ENCODE results near the gene PARD3.
A peak's percentile ranks its signal among the peaks of the same experiment; 100 is the strongest.
"Not testable (repeated sequence)": the region's sequence is repeated elsewhere in the genome, so short reads cannot be mapped to it uniquely, and the experiment has no call there.

PARD3 gene

DNA sequence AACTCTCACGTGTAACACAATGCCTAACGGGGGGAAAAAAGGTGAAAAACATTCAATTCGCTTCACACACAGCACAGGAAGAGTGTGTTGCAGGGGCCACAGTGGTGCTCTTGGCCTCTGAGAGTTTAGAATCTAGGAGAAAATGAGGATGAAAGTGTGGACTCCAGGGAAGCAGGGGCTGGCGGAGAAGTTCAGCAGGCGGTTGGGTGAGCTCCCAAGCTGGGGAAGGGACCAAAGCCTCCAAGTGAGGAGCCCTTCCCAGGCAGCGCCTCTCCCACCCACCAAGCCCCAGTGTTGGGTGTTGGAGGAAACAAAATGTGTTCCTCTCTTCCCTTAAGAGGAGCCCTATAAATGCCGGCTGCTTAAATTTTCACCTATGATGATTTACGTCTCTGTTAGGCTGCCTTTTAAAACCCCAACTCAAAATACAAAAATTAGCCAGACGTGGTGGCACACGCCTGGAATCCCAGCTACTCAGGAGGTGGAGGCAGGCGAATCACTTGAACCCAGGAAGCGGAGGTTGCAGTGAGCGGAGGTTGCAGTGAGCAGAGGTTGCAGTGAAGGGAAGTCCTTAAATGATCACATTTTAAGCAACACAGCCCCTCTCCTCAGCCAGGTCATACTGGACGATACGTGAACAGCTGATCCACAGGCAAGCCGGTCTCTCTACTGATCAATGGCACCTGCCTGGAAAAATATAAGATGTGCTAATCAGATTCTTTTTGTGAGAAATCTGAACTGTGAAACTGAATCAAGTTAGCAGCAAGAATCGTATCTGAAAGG lies 735.2 kb downstream of the PARD3 start:
- no peak overlapping the region for H3K4me3 ChIP-seq (ENCODE audit: low read depth, low read length)
- TF ChIP-seq, protein P1, sequence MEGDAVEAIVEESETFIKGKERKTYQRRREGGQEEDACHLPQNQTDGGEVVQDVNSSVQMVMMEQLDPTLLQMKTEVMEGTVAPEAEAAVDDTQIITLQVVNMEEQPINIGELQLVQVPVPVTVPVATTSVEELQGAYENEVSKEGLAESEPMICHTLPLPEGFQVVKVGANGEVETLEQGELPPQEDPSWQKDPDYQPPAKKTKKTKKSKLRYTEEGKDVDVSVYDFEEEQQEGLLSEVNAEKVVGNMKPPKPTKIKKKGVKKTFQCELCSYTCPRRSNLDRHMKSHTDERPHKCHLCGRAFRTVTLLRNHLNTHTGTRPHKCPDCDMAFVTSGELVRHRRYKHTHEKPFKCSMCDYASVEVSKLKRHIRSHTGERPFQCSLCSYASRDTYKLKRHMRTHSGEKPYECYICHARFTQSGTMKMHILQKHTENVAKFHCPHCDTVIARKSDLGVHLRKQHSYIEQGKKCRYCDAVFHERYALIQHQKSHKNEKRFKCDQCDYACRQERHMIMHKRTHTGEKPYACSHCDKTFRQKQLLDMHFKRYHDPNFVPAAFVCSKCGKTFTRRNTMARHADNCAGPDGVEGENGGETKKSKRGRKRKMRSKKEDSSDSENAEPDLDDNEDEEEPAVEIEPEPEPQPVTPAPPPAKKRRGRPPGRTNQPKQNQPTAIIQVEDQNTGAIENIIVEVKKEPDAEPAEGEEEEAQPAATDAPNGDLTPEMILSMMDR (IDR thresholded peaks at IDR 0.05; ENCODE audit: low read depth, low read length), result no peak
- no peak for DNase-seq (ENCODE audit: low read depth, low spot score)
- in situ Hi-C loops (cut with HindIII; ENCODE audit: low sequenced_read_pairs), result no loop called here

- in situ Hi-C loops (cut with HindIII; ENCODE audit: low sequenced_read_pairs), result no loop called here
- DNase-seq (ENCODE audit: low read depth, low spot score), result peak; percentile 59
- H3K4me3 ChIP-seq (ENCODE audit: low read depth, low read length), result no peak overlapping the region
- TF ChIP-seq, protein P1 (IDR thresholded peaks at IDR 0.05; ENCODE audit: low read depth, low read length), result no peak
Measured at GRCh38 chr10:34078745-34079470, 736.2 kb downstream of the PARD3 start.

DNA sequence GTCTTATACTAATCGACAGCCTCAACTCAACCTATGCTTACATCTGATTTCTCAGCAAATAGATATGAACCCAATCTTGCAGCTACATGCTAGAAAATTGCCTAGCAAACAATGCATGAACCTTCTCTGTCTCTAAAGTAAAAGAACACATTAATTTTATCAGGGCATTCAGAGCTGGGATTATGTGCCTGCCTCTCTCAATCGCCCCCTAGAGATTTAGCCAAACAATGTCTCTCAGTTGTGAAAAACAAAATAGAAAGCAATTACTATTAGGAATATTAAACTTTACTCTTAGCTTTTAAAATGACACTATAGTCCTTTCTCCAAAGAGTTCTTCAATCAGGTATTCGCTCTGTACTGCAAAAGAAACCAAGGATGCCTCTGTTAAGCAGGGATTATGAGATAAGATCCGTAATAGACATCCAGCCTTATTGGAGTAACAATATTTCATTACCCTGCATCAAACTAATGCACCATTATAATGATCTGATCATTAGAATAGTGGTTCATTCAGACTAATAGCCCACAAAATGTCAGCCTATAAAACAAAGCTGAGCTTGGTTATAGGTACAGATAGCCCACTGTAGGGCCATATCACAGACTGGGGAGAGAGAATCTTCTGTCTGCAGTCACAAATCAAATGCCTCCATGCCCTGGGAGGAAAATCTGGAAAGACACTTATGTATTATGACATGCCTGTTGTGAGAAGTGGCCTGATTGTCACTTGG lies 736.9 kb downstream of the PARD3 start:
- no peak overlapping the region for H3K4me3 ChIP-seq (ENCODE audit: low read depth, low read length)
- in situ Hi-C loops (cut with HindIII; ENCODE audit: low sequenced_read_pairs), result no loop called here
- TF ChIP-seq, protein P1 (IDR thresholded peaks at IDR 0.05; ENCODE audit: low read depth, low read length), result peak; percentile 12
- no peak for DNase-seq (ENCODE audit: low read depth, low spot score)

DNA sequence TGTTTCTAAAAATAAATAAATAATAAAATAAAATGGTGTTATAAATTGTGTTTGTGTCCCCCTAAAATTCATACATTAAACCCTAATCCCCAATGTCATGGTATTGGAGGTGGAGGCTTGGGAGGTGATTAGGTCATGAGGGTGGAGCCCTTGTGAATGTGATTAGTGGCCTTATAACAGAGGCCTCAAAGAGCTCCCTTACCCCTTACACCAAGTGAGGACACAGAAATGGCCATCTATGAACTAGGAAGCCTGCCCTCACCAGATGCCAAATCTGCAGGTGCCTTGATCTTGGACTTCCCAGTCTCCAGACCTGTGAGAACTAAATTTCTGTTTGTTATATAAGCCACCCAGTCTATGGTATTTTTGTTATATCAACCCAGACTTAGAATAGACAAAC lies 738.7 kb downstream of the PARD3 start:
- TF ChIP-seq, protein P1 (IDR thresholded peaks at IDR 0.05; ENCODE audit: low read depth, low read length), result no peak
- in situ Hi-C loops (cut with HindIII; ENCODE audit: low sequenced_read_pairs), result no loop called here
- H3K4me3 ChIP-seq (ENCODE audit: low read depth, low read length), result no peak overlapping the region
- DNase-seq (ENCODE audit: low read depth, low spot score), result no peak

DNA sequence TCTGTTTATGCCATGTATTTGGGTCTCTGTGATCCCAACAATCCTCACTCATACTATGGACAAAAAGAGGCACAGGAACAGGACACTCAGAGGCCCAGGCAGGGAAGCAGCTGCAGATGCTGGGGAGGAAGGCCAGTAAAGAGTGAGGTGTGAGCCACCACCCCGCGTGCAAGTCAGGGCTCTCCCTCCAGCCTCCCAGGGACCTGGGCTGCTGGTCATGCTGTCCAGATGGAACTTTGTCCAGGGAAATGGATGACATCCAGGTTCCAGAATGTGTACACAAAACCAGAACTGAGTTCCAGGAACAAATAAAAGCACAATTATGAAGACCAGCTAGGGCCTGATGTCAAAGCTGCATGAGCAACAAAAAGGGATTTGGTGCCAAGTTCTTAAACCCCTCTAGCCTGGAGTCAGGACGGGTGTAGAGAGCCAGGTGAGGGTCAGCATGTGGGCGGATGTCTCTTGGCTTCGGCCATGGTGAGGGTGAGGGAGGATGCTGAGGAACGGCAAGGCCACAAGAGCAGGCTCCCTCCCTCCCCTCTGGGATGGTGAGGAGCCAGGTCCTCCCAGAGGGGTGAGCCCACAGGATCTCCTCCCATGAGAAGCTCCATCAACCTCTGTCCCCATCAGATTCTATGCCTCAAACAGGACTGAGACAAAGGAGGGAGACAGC lies 739.7 kb downstream of the PARD3 start:
- TF ChIP-seq, protein P1 (IDR thresholded peaks at IDR 0.05; ENCODE audit: low read depth, low read length), result no peak
- no peak for DNase-seq (ENCODE audit: low read depth, low spot score)
- H3K4me3 ChIP-seq (ENCODE audit: low read depth, low read length), result no peak overlapping the region
- in situ Hi-C loops (cut with HindIII; ENCODE audit: low sequenced_read_pairs), result no loop called here

DNA sequence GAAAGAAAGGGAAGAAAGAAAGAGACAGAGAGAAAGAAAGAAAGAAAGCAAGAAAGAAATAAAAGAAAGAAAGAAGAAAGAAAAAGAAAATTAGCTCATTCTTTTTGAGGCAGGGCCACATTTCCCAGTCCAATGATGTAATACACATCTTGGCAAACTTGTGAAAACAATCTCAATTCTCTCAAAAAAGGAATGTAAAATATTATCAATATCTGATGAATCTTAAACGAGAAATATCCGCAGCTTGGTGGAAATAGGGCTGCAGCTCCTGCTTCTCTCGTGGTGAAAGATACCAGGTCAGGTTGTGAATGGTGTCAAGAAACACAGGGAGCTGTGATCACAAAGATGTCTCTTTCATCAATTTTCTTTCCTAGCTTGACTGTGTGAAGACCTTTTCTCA lies 741.0 kb downstream of the PARD3 start:
- TF ChIP-seq, protein P1 (IDR thresholded peaks at IDR 0.05; ENCODE audit: low read depth, low read length), result no peak
- no peak overlapping the region for H3K4me3 ChIP-seq (ENCODE audit: low read depth, low read length)
- DNase-seq (ENCODE audit: low read depth, low spot score), result no peak
- in situ Hi-C loops (cut with HindIII; ENCODE audit: low sequenced_read_pairs), result no loop called here

DNA sequence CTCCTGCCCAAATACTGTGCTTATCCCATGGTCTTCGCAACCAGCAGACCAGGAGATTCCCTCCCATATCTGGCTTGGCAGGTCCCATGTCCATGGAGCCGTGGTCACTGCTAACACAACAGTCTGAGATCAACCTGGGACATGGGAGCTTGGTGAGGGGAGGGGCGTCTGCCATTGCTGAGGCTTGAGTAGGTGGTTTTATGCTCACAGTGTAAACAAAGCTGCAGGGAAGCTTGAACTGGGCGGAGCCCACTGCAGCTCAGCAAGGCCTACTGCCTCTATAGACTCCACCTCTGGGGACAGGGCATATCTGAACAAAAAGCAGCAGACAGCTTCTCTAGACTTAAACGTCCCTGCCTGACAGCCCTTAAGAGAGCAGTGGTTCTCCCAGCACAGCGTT lies 747.4 kb downstream of the PARD3 start:
- in situ Hi-C loops (cut with HindIII; ENCODE audit: low sequenced_read_pairs), result not testable (repeated sequence)

More for the DNA sequence above, 747.4 kb downstream of the PARD3 start:
- not testable (repeated sequence) for DNase-seq (ENCODE audit: low read depth, low spot score); H3K4me3 ChIP-seq (ENCODE audit: low read depth, low read length)
